HEK293 (cell line): ENCODE results near the gene SH3BP2.
A peak's percentile ranks its signal among the peaks of the same experiment; 100 is the strongest.

ENCODE experiments used
- ATF2 ChIP-seq: fragments of 450-650 bp; formaldehyde crosslinking; IDR thresholded peaks from 2 replicates; pipeline ENCODE4 v1.5.1; 2016; ENCODE audit warnings: missing biosample characterization, missing genetic modification characterization, low read depth
- EGR2 ChIP-seq: fragments of 450-650 bp; formaldehyde crosslinking; IDR thresholded peaks from 2 replicates; pipeline ENCODE4 v1.5.1; 2016; ENCODE audit warnings: low read depth, missing biosample characterization, missing genetic modification characterization
- GFI1B ChIP-seq: fragments of 450-650 bp; formaldehyde crosslinking; IDR thresholded peaks from 2 replicates; pipeline ENCODE4 v1.5.1; 2016; ENCODE audit warnings: missing biosample characterization, missing genetic modification characterization
- GLI4 ChIP-seq: fragments of 450-650 bp; formaldehyde crosslinking; IDR thresholded peaks from 2 replicates; pipeline ENCODE4 v1.5.1; 2016; ENCODE audit warnings: missing biosample characterization, missing genetic modification characterization
- GLIS2 ChIP-seq: fragments of 450-650 bp; formaldehyde crosslinking; IDR thresholded peaks from 2 replicates; pipeline ENCODE4 v1.5.1; 2016; ENCODE audit warnings: missing biosample characterization, missing genetic modification characterization
- HOXD13 ChIP-seq: sonication (generic); formaldehyde crosslinking; IDR thresholded peaks from 2 replicates; pipeline ENCODE4 v1.8.0; 2022; ENCODE audit warnings: missing genetic modification reagents, borderline replicate concordance
- KLF10 ChIP-seq: fragments of 450-650 bp; IDR thresholded peaks from 2 replicates; pipeline ENCODE4 v1.5.1; 2018; ENCODE audit warnings: missing biosample characterization, mild to moderate bottlenecking, missing genetic modification characterization
- MEIS1 ChIP-seq: sonication (generic); formaldehyde crosslinking; IDR thresholded peaks from 2 replicates; pipeline ENCODE4 v1.8.1; 2022; ENCODE audit warnings: missing genetic modification reagents, mild to moderate bottlenecking, borderline replicate concordance
- OVOL3 ChIP-seq: fragments of 450-650 bp; formaldehyde crosslinking; IDR thresholded peaks from 2 replicates; pipeline ENCODE4 v1.5.1; 2016; ENCODE audit warnings: missing biosample characterization, missing genetic modification characterization
- REPIN1 ChIP-seq: fragments of 450-650 bp; formaldehyde crosslinking; IDR thresholded peaks from 2 replicates; pipeline ENCODE4 v1.5.1; 2017; ENCODE audit warnings: missing biosample characterization, missing genetic modification characterization, low read depth
- TCF7L2 ChIP-seq: IDR thresholded peaks from 2 replicates; pipeline ENCODE4 v1.6.1; 2011; ENCODE audit warnings: low read depth, mild to moderate bottlenecking, inconsistent platforms, low read length, moderate library complexity, borderline replicate concordance
- YY1 ChIP-seq: fragments of 450-650 bp; formaldehyde crosslinking; IDR thresholded peaks from 2 replicates; pipeline ENCODE4 v1.5.1; 2018; ENCODE audit warnings: missing biosample characterization, missing genetic modification characterization
- ZBTB21 ChIP-seq: fragments of 450-650 bp; formaldehyde crosslinking; IDR thresholded peaks from 2 replicates; pipeline ENCODE4 v1.5.1; 2017; ENCODE audit warnings: missing biosample characterization, missing genetic modification characterization
- ZBTB48 ChIP-seq: fragments of 450-650 bp; formaldehyde crosslinking; IDR thresholded peaks from 2 replicates; pipeline ENCODE4 v1.5.1; 2016; ENCODE audit warnings: missing biosample characterization, missing genetic modification characterization
- ZBTB7A ChIP-seq: fragments of 450-650 bp; formaldehyde crosslinking; IDR thresholded peaks from 2 replicates; pipeline ENCODE4 v1.5.1; 2016; ENCODE audit warnings: low read depth, missing biosample characterization, missing genetic modification characterization
- ZEB2 ChIP-seq: fragments of 450-650 bp; formaldehyde crosslinking; IDR thresholded peaks from 2 replicates; pipeline ENCODE4 v1.5.1; 2016; ENCODE audit warnings: missing biosample characterization, missing genetic modification characterization
- ZNF132 ChIP-seq: fragments of 450-650 bp; formaldehyde crosslinking; IDR thresholded peaks from 2 replicates; pipeline ENCODE4 v1.5.1; 2017; ENCODE audit warnings: missing biosample characterization, missing genetic modification characterization, borderline replicate concordance
- ZNF138 ChIP-seq: fragments of 450-650 bp; formaldehyde crosslinking; IDR thresholded peaks from 2 replicates; pipeline ENCODE4 v1.5.1; 2016; ENCODE audit warnings: missing biosample characterization, missing genetic modification characterization, borderline replicate concordance
- ZNF16 ChIP-seq: fragments of 450-650 bp; formaldehyde crosslinking; IDR thresholded peaks from 2 replicates; pipeline ENCODE4 v1.5.1; 2016; ENCODE audit warnings: low read depth, missing biosample characterization, missing genetic modification characterization
- ZNF223 ChIP-seq: fragments of 450-650 bp; formaldehyde crosslinking; IDR thresholded peaks from 2 replicates; pipeline ENCODE4 v1.5.1; 2016; ENCODE audit warnings: missing biosample characterization, missing genetic modification characterization
- ZNF23 ChIP-seq: fragments of 450-650 bp; formaldehyde crosslinking; IDR thresholded peaks from 2 replicates; pipeline ENCODE4 v1.5.1; 2016; ENCODE audit warnings: missing biosample characterization, missing genetic modification characterization, borderline replicate concordance
- ZNF24 ChIP-seq: fragments of 450-650 bp; formaldehyde crosslinking; IDR thresholded peaks from 2 replicates; pipeline ENCODE4 v1.5.1; 2016; ENCODE audit warnings: missing biosample characterization, missing genetic modification characterization
- ZNF274 ChIP-seq, 2 experiments: fragments of 200-500 bp in 1 of 2; fragments of 450-650 bp in 1 of 2; sonication (Bioruptor generic) in 1 of 2; formaldehyde crosslinking in 1 of 2; IDR thresholded peaks; 2 replicates each; pipeline versions ENCODE4 v1.5.1 to v1.6.1; 2014 to 2016; ENCODE audit warnings: borderline replicate concordance in 1 of 2, inconsistent platforms in 1 of 2, low read length in 1 of 2, missing biosample characterization in 1 of 2, missing genetic modification characterization in 1 of 2
- ZNF292 ChIP-seq: fragments of 450-650 bp; formaldehyde crosslinking; IDR thresholded peaks from 2 replicates; pipeline ENCODE4 v1.5.1; 2016; ENCODE audit warnings: low read depth, missing biosample characterization, missing genetic modification characterization, borderline replicate concordance
- ZNF302 ChIP-seq: fragments of 450-650 bp; formaldehyde crosslinking; IDR thresholded peaks from 2 replicates; pipeline ENCODE4 v1.5.1; 2016; ENCODE audit warnings: missing biosample characterization, missing genetic modification characterization, low read depth
- ZNF48 ChIP-seq: fragments of 450-650 bp; formaldehyde crosslinking; IDR thresholded peaks from 2 replicates; pipeline ENCODE4 v1.5.1; 2016; ENCODE audit warnings: missing biosample characterization, missing genetic modification characterization
- ZNF488 ChIP-seq: fragments of 450-650 bp; formaldehyde crosslinking; IDR thresholded peaks from 2 replicates; pipeline ENCODE4 v1.5.1; 2016; ENCODE audit warnings: missing biosample characterization, missing genetic modification characterization
- ZNF513 ChIP-seq: fragments of 450-650 bp; IDR thresholded peaks from 2 replicates; pipeline ENCODE4 v1.5.1; 2018; ENCODE audit warnings: missing biosample characterization, missing genetic modification characterization
- ZNF548 ChIP-seq: fragments of 450-650 bp; formaldehyde crosslinking; IDR thresholded peaks from 2 replicates; pipeline ENCODE4 v1.5.1; 2016; ENCODE audit warnings: missing biosample characterization, missing genetic modification characterization
- ZNF549 ChIP-seq: fragments of 450-650 bp; IDR thresholded peaks from 2 replicates; pipeline ENCODE4 v1.5.1; 2018; ENCODE audit warnings: missing biosample characterization, missing genetic modification characterization, mild to moderate bottlenecking, inconsistent platforms, moderate library complexity
- ZNF610 ChIP-seq: fragments of 450-650 bp; formaldehyde crosslinking; IDR thresholded peaks from 2 replicates; pipeline ENCODE4 v1.5.1; 2016; ENCODE audit warnings: missing biosample characterization, missing genetic modification characterization, borderline replicate concordance
- ZNF621 ChIP-seq: fragments of 450-650 bp; formaldehyde crosslinking; IDR thresholded peaks from 2 replicates; pipeline ENCODE4 v1.5.1; 2017; ENCODE audit warnings: missing biosample characterization, missing genetic modification characterization
- ZNF658 ChIP-seq: fragments of 450-650 bp; formaldehyde crosslinking; IDR thresholded peaks from 2 replicates; pipeline ENCODE4; 2016; ENCODE audit warnings: missing biosample characterization, missing genetic modification characterization
- ZNF660 ChIP-seq: fragments of 450-650 bp; IDR thresholded peaks from 2 replicates; pipeline ENCODE4 v1.5.1; 2018; ENCODE audit warnings: missing biosample characterization, mild to moderate bottlenecking, missing genetic modification characterization
- ZNF664 ChIP-seq: fragments of 450-650 bp; formaldehyde crosslinking; IDR thresholded peaks from 2 replicates; pipeline ENCODE4 v1.5.1; 2016; ENCODE audit warnings: missing biosample characterization, missing genetic modification characterization
- ZNF704 ChIP-seq: fragments of 450-650 bp; formaldehyde crosslinking; IDR thresholded peaks from 2 replicates; pipeline ENCODE4 v1.5.1; 2016; ENCODE audit warnings: missing biosample characterization, missing genetic modification characterization
- ZNF776 ChIP-seq: fragments of 450-650 bp; formaldehyde crosslinking; IDR thresholded peaks from 2 replicates; pipeline ENCODE4 v1.5.0; 2017; ENCODE audit warnings: missing biosample characterization, missing genetic modification characterization, borderline replicate concordance
- ZNF791 ChIP-seq: fragments of 450-650 bp; formaldehyde crosslinking; IDR thresholded peaks from 2 replicates; pipeline ENCODE4 v1.5.1; 2016; ENCODE audit warnings: missing biosample characterization, missing genetic modification characterization

Gene SH3BP2

GRCh38 chr4:2817701-2818350 lies 24.9 kb downstream of the SH3BP2 start (continued):
- TF ChIP-seq ZNF664 (tag by site-specific recombination) (no peak), OVOL3 (tag by site-specific recombination) (no peak), ZNF791 (tag by site-specific recombination) (no peak), ZNF704 (tag by site-specific recombination) (no peak), ZBTB7A (tag by site-specific recombination) (no peak), ZNF776 (tag by site-specific recombination) (no peak), ZNF610 (tag by site-specific recombination) (peak; percentile 45; the same call in 1 of the 2 replicates), ZNF488 (no peak), ZNF302 (tag by site-specific recombination) (no peak), ZNF621 (tag by site-specific recombination) (no peak), GFI1B (no peak), ZNF23 (no peak), ZNF138 (tag by site-specific recombination) (no peak), YY1 (tag by site-specific recombination) (no peak), ZEB2 (tag by site-specific recombination) (peak; percentile 54), ZNF223 (no peak), GLI4 (tag by site-specific recombination) (no peak), ZNF48 (no peak), ZBTB21 (tag by site-specific recombination) (no peak), ZNF292 (no peak), ZNF132 (tag by site-specific recombination) (no peak), REPIN1 (tag by site-specific recombination) (no peak), ZNF658 (tag by site-specific recombination) (no peak), MEIS1 (no peak), EGR2 (tag by site-specific recombination) (no peak), KLF10 (peak; percentile 78), HOXD13 (no peak), TCF7L2 (no peak), ZNF548 (tag by site-specific recombination) (no peak), ZNF274 (IDR thresholded peaks at IDR 0.05; ENCODE audit: low read length) (no peak), ZNF274 (tag by site-specific recombination; IDR thresholded peaks at IDR 0.05; ENCODE audit: borderline replicate concordance) (no peak), GLIS2 (peak; percentile 67), ZNF660 (tag by site-specific recombination) (no peak), ZNF549 (no peak), ATF2 (no peak), ZNF24 (tag by site-specific recombination) (no peak), ZNF513 (tag by site-specific recombination) (no peak), ZBTB48 (peak; percentile 83), ZNF16 (no peak)
